Prostate gland (tissue), 2 donors: ENCODE measurements around the gene RPRD1B.
A peak's percentile ranks its signal among the peaks of the same experiment; 100 is the strongest.

Experiments used
- POLR2A ChIP-seq: fragments of 450-650 bp; IDR thresholded peaks from one replicate; pipeline ENCODE4 v1.6.1; 2016; ENCODE audit warnings: antibody characterized with exemption, mild to moderate bottlenecking
- POLR2AphosphoS5 ChIP-seq: sonication (generic); formaldehyde crosslinking; IDR thresholded peaks from one replicate; pipeline ENCODE4 v1.6.1; 2017; ENCODE audit warnings: antibody characterized with exemption
- TF ChIP-seq, protein P1 (sequence below), 4 experiments: fragments of 200-600 bp in 2 of 4; fragments of 450-650 bp in 2 of 4; sonication (generic) in 2 of 4; IDR thresholded peaks; 1 replicate in 3 of 4; 2 replicates in 1 of 4; pipeline ENCODE4 v1.5.1; 2016 to 2019; ENCODE audit warnings: antibody characterized with exemption in 4 of 4, mild to moderate bottlenecking in 2 of 4, moderate library complexity in 2 of 4

DNA sequence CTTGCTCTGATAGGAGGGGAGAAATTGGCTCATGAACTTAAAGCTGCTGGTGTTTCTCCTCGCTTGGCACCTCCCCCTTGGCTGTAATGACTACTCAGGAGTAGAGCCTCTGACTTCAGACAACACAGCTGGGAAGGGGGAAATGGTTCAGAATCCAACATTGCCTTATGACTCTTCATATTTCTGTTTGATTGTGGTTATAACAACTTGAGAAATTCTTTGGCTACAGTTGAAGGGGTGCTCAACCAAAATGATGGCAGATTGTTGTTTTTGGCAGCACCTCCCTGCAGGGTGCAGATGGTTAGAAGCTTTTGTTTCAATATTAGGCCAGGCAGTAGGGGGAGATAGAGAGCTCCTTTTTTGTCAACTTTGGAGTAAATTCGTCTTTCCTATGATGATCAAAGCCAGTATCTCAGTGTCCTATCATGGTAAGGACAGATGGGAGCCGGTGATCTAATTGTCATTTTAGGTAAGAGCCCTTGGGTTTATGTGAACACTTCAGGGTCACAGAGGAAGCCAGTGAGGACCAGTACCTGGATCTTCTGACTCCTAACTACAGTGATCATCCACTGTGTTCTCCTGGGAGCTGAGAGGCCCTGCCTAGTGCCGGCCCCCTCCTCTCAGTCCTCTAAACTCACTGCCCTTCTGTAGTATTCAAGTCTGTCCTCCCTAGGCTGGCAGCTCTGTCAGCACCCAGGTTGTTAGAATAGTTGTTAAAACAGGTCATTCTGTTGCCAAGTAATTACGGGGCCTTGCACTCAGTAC lies 39.9 kb downstream of the RPRD1B start:
- TF ChIP-seq, protein P1, sequence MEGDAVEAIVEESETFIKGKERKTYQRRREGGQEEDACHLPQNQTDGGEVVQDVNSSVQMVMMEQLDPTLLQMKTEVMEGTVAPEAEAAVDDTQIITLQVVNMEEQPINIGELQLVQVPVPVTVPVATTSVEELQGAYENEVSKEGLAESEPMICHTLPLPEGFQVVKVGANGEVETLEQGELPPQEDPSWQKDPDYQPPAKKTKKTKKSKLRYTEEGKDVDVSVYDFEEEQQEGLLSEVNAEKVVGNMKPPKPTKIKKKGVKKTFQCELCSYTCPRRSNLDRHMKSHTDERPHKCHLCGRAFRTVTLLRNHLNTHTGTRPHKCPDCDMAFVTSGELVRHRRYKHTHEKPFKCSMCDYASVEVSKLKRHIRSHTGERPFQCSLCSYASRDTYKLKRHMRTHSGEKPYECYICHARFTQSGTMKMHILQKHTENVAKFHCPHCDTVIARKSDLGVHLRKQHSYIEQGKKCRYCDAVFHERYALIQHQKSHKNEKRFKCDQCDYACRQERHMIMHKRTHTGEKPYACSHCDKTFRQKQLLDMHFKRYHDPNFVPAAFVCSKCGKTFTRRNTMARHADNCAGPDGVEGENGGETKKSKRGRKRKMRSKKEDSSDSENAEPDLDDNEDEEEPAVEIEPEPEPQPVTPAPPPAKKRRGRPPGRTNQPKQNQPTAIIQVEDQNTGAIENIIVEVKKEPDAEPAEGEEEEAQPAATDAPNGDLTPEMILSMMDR (IDR thresholded peaks at IDR 0.05): peak; percentile 39 to 82 (median 76)
- TF ChIP-seq POLR2A: no peak
- peak; percentile 50 for TF ChIP-seq POLR2AphosphoS5
